SU-DHL-6 (cell line): ENCODE results near the gene COL21A1.

ENCODE experiments used
- EZH2phosphoT487 ChIP-seq: fragments of 200-600 bp; sonication (generic), shearing (Covaris generic); conservative IDR thresholded peaks from 2 replicates; pipeline ENCODE4 v1.6.1; 2018; ENCODE audit warnings: mild to moderate bottlenecking, antibody characterized with exemption, low read length, moderate library complexity, mixed read lengths
- TF ChIP-seq, protein P1 (sequence below): fragments of 200-600 bp; sonication (generic); IDR thresholded peaks from one replicate; pipeline ENCODE4 v1.5.1; 2017; ENCODE audit warnings: antibody characterized with exemption, mild to moderate bottlenecking, low read length, moderate library complexity; ENCODE audit not compliant: insufficient read depth, poor library complexity, severe bottlenecking

DNA sequence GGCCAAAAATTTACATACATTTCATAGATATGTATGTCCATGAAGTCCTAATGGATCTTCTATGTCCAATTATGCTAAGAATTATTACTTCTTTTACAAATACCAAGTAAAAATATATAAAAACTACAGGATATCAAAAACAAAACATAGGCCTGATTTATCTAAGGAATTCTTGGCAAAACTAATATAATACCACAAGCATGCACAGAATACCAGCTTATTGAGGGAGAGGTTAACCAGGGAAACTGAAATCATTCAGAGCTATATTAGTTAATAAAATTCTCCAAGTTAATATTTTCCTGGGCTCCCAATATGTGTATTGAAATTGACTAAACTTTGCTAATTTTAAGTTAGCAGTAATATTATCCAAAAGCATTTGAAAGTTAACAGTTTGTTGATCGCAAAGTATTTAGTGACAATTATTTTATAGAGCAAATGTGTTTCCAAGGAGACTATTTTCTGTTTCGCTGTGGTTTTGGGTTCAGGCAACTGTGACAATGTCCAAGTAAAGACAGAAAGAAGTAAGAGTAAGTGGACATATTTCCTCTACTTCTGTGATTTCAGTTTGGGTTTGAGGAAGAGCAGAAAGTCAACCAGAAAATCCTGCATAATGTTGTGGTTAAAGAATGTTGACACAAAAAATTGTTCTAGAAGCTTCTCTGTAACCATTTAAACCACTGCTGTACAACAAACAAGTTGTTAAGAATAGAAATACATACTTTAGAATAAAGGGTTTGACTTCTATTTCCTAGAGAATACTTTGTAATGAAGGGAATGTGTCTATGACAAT lies 167.4 kb downstream of the COL21A1 start:
- TF ChIP-seq, protein P1, sequence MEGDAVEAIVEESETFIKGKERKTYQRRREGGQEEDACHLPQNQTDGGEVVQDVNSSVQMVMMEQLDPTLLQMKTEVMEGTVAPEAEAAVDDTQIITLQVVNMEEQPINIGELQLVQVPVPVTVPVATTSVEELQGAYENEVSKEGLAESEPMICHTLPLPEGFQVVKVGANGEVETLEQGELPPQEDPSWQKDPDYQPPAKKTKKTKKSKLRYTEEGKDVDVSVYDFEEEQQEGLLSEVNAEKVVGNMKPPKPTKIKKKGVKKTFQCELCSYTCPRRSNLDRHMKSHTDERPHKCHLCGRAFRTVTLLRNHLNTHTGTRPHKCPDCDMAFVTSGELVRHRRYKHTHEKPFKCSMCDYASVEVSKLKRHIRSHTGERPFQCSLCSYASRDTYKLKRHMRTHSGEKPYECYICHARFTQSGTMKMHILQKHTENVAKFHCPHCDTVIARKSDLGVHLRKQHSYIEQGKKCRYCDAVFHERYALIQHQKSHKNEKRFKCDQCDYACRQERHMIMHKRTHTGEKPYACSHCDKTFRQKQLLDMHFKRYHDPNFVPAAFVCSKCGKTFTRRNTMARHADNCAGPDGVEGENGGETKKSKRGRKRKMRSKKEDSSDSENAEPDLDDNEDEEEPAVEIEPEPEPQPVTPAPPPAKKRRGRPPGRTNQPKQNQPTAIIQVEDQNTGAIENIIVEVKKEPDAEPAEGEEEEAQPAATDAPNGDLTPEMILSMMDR: no peak
- no peak for TF ChIP-seq EZH2phosphoT487
